Measurements from ENCODE around the gene CLCN6. TPM values are rescaled to one million over a fixed set of nuclear protein-coding genes. Genes with fewer than 3 reads are reported as not detected.
A peak's percentile ranks its signal among the peaks of the same experiment; 100 is the strongest.

The CLCN6 gene
- total RNA-seq (2014; rRNA removed; shearing (Covaris generic); ENCODE audit: low replicate concordance), result 1.5 and 6.1 TPM in 2 replicates

- peak within 1 kb of the TSS; percentile 83 for H3K4me3 ChIP-seq
- no peaks in the 10 kb centered on the region for H3K9me3 ChIP-seq
- no peaks in the 10 kb centered on the region for H3K27me3 ChIP-seq
- DNase-seq, result peak; percentile 99
- peaks cover 24% of the 10 kb centered on the region for H3K36me3 ChIP-seq
Observed at GRCh38 chr1:11805422-11806306, at the start of gene CLCN6, which contains the start of gene MTHFR. TSS of gene CLCN6 (plus strand) at chr1:11806191. CDS start at chr1:11806263, 72 bp downstream. TSS of gene MTHFR (minus strand) at chr1:11805964. CDS start at chr1:11803116, 2,848 bp downstream.

- DNase-seq, result no peak
- H3K4me3 ChIP-seq, result no peak overlapping the region
Observed at GRCh38 chr1:11757047-11757446, 48.9 kb upstream of the CLCN6 start.

GRCh38 chr1:11759791-11760190, 46.2 kb upstream of the CLCN6 start:
- no peaks in the 10 kb centered on the region for H3K27me3 ChIP-seq
- no peaks in the 10 kb centered on the region for H3K36me3 ChIP-seq
- peaks cover 5% of the 10 kb centered on the region; the same call in 1 of the 2 replicates for H3K9me3 ChIP-seq
- DNase-seq, result no peak
- no peak overlapping the region for H3K4me3 ChIP-seq

More at GRCh38 chr1:11757047-11757446, 48.9 kb upstream of the CLCN6 start:
- no peaks in the 10 kb centered on the region for H3K27me3 ChIP-seq
- peaks cover 5% of the 10 kb centered on the region; the same call in 1 of the 2 replicates for H3K9me3 ChIP-seq
- H3K36me3 ChIP-seq, result no peaks in the 10 kb centered on the region

GRCh38 chr1:11761285-11761684, 44.7 kb upstream of the CLCN6 start:
- peaks cover 5% of the 10 kb centered on the region; the same call in 1 of the 2 replicates for H3K9me3 ChIP-seq
- no peaks in the 10 kb centered on the region for H3K36me3 ChIP-seq
- no peak overlapping the region for H3K4me3 ChIP-seq
- no peak for DNase-seq
- no peaks in the 10 kb centered on the region for H3K27me3 ChIP-seq

GRCh38 chr1:11761988-11762406, 44.0 kb upstream of the CLCN6 start, which contains the start of gene C1orf167:
TSS of gene C1orf167 (plus strand) at chr1:11762193. CDS start at chr1:11764401, 2,208 bp downstream.
- peaks cover 4% of the 10 kb centered on the region; the same call in 1 of the 2 replicates for H3K9me3 ChIP-seq
- H3K27me3 ChIP-seq, result no peaks in the 10 kb centered on the region
- no peak for DNase-seq
- no peak within 1 kb of the TSS for H3K4me3 ChIP-seq
- H3K36me3 ChIP-seq, result no peaks in the 10 kb centered on the region

GRCh38 chr1:11764115-11764514, 41.9 kb upstream of the CLCN6 start:
- Histone ChIP-seq H3K27me3 (no peaks in the 10 kb centered on the region), H3K36me3 (no peaks in the 10 kb centered on the region), H3K9me3 (no peaks in the 10 kb centered on the region), H3K4me3 (no peak overlapping the region)
- no peak for DNase-seq

GRCh38 chr1:11764519-11764918, 41.5 kb upstream of the CLCN6 start:
- H3K36me3 ChIP-seq, result no peaks in the 10 kb centered on the region
- no peaks in the 10 kb centered on the region for H3K27me3 ChIP-seq
- H3K4me3 ChIP-seq, result no peak overlapping the region
- H3K9me3 ChIP-seq, result no peaks in the 10 kb centered on the region
- DNase-seq, result no peak

GRCh38 chr1:11765661-11766428, 40.1 kb upstream of the CLCN6 start:
- Histone ChIP-seq H3K36me3 (no peaks in the 10 kb centered on the region), H3K4me3 (no peak overlapping the region), H3K27me3 (no peaks in the 10 kb centered on the region), H3K9me3 (no peaks in the 10 kb centered on the region)
- DNase-seq, result no peak

GRCh38 chr1:11766429-11766776, 39.6 kb upstream of the CLCN6 start:
- Histone ChIP-seq H3K27me3 (no peaks in the 10 kb centered on the region), H3K9me3 (no peaks in the 10 kb centered on the region), H3K4me3 (no peak overlapping the region), H3K36me3 (no peaks in the 10 kb centered on the region)
- DNase-seq, result no peak

GRCh38 chr1:11767922-11768704, 37.9 kb upstream of the CLCN6 start:
- no peak overlapping the region for H3K4me3 ChIP-seq
- no peaks in the 10 kb centered on the region for H3K36me3 ChIP-seq
- no peak for DNase-seq
- H3K9me3 ChIP-seq, result no peaks in the 10 kb centered on the region
- H3K27me3 ChIP-seq, result no peaks in the 10 kb centered on the region

GRCh38 chr1:11768821-11769220, 37.2 kb upstream of the CLCN6 start:
- Histone ChIP-seq H3K4me3 (no peak overlapping the region), H3K36me3 (no peaks in the 10 kb centered on the region), H3K27me3 (no peaks in the 10 kb centered on the region), H3K9me3 (no peaks in the 10 kb centered on the region)
- DNase-seq, result no peak

GRCh38 chr1:11769274-11769673, 36.7 kb upstream of the CLCN6 start:
- H3K36me3 ChIP-seq, result no peaks in the 10 kb centered on the region
- no peaks in the 10 kb centered on the region for H3K9me3 ChIP-seq
- DNase-seq, result no peak
- no peaks in the 10 kb centered on the region for H3K27me3 ChIP-seq
- no peak overlapping the region for H3K4me3 ChIP-seq

- Histone ChIP-seq H3K9me3 (no peaks in the 10 kb centered on the region), H3K4me3 (no peak overlapping the region), H3K36me3 (no peaks in the 10 kb centered on the region), H3K27me3 (no peaks in the 10 kb centered on the region)
- DNase-seq, result no peak
Observed at GRCh38 chr1:11770011-11770410, 36.0 kb upstream of the CLCN6 start.

- H3K4me3 ChIP-seq, result no peak overlapping the region
- no peaks in the 10 kb centered on the region for H3K36me3 ChIP-seq
- no peak for DNase-seq
- no peaks in the 10 kb centered on the region for H3K9me3 ChIP-seq
- no peaks in the 10 kb centered on the region for H3K27me3 ChIP-seq
Observed at GRCh38 chr1:11771481-11772043, 34.4 kb upstream of the CLCN6 start.

GRCh38 chr1:11772458-11772857, 33.5 kb upstream of the CLCN6 start:
- H3K27me3 ChIP-seq, result no peaks in the 10 kb centered on the region
- no peak overlapping the region for H3K4me3 ChIP-seq
- no peak for DNase-seq
- H3K9me3 ChIP-seq, result no peaks in the 10 kb centered on the region
- no peaks in the 10 kb centered on the region for H3K36me3 ChIP-seq

GRCh38 chr1:11774753-11775152, 31.2 kb upstream of the CLCN6 start:
- DNase-seq, result no peak
- Histone ChIP-seq H3K4me3 (no peak overlapping the region), H3K27me3 (no peaks in the 10 kb centered on the region), H3K36me3 (no peaks in the 10 kb centered on the region), H3K9me3 (no peaks in the 10 kb centered on the region)

Measured in MG63 (cell line).